NCI-H1092 (cell line): ENCODE results near the gene NEMP2.
A peak's percentile ranks its signal among the peaks of the same experiment; 100 is the strongest.
"Not testable (repeated sequence)": the region's sequence is repeated elsewhere in the genome, so short reads cannot be mapped to it uniquely, and the experiment has no call there.

Source experiments
- DNase-seq: peaks from one replicate; lab custom pipeline; 2025; lab: John Stamatoyannopoulos, UW

The NEMP2 gene

GRCh38 chr2:190490502-190490901 lies 44.0 kb downstream of the NEMP2 start:
- no peak for DNase-seq

- no peak for DNase-seq
Measured at GRCh38 chr2:190489475-190489874, 45.0 kb downstream of the NEMP2 start.

- no peak for DNase-seq
Measured at GRCh38 chr2:190488516-190489233, 45.8 kb downstream of the NEMP2 start.

GRCh38 chr2:190486037-190486623 lies 48.4 kb downstream of the NEMP2 start:
- DNase-seq = no peak

DNA sequence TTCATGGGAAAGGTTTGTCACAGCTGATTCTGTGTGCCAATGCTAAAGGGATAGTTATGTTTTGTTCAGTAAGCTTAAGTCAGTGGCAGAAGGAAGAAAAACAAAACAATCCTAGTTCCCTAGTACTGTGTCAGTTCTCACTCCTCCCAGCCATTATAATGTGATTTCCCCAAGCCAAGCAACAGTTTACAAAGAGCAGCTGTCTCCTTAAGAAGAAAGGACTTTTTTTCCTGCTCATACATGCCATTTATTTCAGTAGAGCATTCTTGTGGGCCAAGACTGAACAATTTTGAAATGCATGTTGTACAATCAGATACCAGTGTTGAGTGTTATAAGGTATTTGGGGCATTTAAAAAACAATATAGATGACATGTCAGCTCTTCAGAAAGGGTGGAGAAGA lies 52.1 kb downstream of the NEMP2 start:
- DNase-seq = no peak

GRCh38 chr2:190481339-190481738 lies 53.2 kb downstream of the NEMP2 start:
- no peak for DNase-seq

DNA sequence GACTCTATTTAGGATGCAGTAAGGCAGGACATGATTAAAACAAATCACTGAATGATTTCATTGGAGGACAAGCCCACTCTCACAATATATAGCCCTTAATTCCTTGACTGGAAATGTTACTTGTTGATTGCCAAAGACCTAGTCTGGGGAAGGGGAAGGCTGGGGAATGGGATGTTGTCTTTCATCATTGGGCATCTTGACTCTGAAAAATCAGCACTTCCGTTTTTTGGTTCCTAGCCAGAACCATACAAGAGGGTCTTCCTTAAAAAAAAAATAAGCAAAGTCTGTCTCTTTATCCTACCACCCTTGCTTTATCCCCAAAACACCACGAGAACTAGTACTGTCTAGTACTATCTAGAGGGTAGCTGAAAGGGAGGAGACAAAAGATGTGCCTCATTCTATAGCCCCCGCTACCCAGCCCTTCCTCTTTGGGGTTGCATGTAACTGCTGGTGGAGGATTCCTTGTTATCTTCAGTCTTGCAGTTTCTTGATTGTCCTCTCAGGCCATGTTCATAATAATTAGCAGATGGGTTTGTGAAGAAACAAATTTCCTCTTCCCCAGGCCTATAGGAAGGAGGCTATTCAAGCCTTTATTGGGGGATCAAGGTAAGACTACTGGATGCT lies 55.8 kb downstream of the NEMP2 start:
- no peak for DNase-seq

GRCh38 chr2:190477661-190478454 lies 56.7 kb downstream of the NEMP2 start:
- DNase-seq = peak; percentile 55

- DNase-seq = no peak
Measured at GRCh38 chr2:190470256-190470826, 64.2 kb downstream of the NEMP2 start.

DNA sequence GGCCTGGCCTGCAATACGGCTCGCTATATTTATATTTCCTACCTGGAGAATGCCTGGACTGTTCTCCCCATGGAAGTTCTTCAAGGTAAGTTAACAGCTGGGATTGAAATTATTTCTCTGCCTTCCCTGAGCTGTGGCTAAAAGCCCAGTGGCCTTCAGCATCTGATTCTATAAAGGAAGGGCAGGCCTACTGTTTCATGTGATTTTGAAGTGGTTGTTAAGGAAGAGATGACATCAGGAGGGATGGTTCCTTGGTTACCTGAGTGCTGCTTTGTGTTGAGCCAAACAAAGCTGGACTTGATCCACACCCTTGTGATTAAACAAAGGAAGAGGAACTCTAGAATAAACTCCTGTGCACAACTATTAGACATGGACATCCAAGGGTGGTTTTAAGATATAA lies 64.8 kb downstream of the NEMP2 start:
- DNase-seq = peak; percentile 92

DNA sequence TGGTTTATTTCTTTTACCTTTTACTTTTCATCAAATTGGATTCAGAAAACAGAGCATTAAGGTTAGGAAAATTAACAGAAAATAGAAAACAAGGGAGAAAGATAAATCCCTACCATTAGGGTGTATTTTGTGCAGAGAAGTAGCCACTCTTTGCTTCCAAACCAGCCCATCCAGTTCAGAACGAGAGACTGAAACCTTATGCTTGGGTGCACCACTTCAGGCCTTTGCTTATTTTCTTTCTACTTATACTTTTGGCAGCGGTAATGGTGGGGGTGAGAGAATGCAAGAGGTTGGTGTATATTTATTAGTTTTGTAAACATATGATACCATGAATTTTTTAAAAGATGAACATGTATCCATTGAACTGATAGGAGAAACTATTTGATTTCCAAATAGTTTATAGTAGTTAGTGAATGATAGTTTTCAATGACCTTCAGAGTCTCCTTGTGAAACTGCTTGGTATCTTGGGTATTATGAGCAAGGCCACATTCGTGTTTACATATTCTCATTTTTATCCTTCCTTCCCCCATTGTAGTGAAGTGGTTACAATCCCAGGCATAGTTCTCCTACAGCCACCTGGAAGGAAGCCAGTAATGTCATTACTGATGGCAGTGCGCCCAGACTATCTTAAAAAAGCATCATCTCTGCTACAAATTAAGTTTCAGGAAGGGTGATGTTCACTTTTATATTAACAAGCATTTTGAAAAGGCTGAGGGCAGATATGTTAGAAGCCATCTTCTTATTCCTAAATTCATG lies 65.5 kb downstream of the NEMP2 start:
- peak; percentile 88 for DNase-seq

DNA sequence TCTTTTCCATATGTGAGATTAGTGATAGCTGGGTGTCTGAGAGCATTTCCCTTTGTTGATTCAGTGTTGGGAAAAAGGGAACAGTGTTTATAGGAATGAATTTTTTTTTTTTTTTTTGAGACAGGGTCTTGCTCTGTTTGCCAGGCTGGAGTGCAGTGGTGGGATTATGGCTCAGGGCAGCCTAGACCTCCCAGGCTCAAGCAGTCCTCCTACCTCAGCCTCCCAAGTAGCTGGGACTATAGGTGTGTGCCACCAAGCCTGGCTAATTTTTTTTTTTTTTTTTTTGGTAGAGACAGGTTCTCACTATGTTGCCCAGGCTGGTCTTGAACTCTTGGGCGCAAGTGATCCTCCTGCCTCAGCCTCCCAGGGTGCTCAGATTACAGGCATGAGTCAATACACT lies 66.2 kb downstream of the NEMP2 start:
- DNase-seq = not testable (repeated sequence)

- DNase-seq = peak; percentile 40
Measured at GRCh38 chr2:190467575-190468083, 66.9 kb downstream of the NEMP2 start.

DNA sequence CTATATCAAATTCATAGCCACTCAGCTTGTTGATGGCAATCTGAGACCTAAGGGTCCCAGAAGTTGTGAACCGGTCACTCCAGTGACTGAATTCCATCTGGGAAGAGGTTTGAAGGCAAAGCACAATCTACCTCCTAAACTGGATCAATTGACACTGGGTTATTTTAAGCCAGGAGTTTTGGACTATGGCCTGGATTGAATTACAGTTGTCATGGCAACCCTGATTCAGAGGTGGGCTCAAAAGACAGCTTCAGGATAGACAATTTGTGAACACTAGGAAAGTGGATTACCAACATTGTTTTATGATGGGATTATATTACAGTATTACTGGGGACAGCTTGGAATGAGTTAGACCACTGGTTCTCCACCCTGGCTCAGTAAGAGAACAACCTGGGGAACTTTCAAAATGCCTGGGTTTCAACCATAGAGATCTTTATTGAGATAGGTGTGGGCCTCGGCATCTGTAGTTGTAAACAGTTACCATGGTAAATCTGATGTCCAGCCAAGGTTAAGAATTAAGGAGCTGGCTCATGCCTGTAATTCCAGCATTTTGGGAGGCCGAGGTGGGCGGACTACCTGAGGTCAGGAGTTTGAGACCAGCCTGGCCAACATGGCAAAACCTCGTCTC lies 67.6 kb downstream of the NEMP2 start:
- DNase-seq = peak; percentile 67

DNA sequence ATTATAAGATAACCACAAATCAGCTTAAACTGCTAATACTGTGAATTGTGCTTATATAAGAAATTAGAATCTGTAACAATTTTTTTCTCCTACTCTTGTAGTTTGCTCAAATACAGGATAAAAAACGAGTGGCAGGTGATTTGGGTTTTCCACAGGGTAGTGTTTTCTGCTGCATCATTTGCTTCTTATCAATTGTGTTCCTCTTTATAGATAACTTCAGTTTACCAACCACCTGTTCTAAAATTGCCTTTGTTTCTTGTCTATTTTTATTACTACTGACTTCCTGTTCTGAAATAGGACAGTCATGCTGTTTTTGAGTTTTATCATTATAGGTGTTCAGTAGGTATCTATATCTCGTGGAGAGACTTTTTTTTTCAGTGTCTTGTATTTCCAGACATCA lies 69.5 kb downstream of the NEMP2 start:
- no peak for DNase-seq

DNA sequence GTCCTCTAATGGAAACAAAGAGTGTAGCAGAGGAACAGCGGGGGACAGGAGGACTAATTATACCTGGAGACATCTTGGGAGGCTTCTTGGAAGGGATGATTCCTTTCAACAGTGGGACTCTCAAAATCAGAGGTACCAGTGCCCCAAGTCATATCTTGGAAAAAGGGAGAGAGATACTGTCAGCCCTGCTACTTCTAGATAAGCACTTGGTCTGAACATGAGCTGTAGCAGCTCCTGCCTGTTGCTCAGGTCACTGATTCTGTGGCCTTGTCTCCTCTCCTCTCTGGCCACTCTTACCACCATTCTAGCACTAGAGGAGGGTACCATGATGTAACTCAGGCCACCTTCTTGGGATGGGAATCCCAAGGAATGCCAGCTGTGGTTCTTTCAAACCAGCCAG lies 71.9 kb downstream of the NEMP2 start:
- no peak for DNase-seq

- DNase-seq = no peak
Measured at GRCh38 chr2:190462181-190462580, 72.3 kb downstream of the NEMP2 start.

GRCh38 chr2:190460487-190460886 lies 74.0 kb downstream of the NEMP2 start:
- DNase-seq = no peak

GRCh38 chr2:190459881-190460280 lies 74.6 kb downstream of the NEMP2 start:
- no peak for DNase-seq

DNA sequence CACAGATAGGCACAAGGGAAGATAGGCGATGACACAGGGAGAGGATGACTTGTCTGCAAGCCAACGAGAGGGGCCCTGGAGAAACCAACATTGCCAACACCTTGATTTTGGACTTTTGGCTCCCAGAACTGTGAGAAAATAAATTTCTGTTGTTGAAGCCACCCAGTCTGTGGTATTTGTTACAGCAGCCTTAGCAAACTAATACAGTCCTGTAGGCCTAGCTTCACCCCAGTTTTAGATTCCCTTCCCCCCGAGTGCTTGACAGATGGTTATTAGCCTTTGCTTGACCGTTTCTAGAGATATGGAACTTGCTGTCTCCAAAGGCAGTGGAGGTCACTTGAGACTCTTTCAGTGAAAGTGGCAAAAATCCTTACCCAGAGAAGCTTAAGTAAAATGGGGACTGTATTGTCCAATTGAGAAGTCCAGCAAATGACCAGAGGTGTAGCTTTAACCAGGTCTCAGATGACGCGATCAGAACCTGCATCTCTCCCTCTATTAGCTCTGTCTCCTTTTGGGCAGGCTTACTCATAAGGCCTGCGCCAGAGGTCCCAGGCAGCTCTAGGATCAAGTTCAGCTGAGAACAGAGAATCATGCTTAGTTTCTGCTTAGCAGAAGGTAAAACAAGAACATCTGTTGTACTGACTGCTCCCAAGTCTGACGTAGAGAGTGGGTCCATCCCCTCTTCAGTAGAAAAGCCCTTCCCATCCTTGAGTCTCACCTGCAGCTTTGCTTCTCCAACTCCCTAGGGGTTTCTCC lies 76.0 kb downstream of the NEMP2 start:
- DNase-seq = no peak
